Measurements from ENCODE around the gene CCDC85C.

DNA sequence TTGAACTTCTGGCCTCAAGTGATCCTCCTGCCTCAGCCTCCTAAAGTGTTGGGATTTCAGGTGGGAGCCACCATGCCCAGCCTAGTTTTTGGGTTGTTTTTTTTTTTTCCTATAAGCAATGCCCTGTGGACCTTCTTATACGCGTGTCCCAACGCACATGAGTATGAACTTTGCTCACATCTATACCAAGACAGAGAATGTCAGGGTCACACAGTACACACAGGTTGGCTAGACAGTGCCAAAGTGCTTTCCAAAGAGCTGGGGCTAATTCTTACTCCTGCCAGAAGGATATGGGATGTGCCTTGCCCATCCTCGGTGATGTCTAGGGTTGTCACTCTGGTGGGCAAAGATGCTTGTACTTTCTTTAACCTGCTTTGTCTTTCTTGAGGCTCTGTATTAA is 7.6 kb upstream of the CCDC85C start:
- TF ChIP-seq, protein P1, sequence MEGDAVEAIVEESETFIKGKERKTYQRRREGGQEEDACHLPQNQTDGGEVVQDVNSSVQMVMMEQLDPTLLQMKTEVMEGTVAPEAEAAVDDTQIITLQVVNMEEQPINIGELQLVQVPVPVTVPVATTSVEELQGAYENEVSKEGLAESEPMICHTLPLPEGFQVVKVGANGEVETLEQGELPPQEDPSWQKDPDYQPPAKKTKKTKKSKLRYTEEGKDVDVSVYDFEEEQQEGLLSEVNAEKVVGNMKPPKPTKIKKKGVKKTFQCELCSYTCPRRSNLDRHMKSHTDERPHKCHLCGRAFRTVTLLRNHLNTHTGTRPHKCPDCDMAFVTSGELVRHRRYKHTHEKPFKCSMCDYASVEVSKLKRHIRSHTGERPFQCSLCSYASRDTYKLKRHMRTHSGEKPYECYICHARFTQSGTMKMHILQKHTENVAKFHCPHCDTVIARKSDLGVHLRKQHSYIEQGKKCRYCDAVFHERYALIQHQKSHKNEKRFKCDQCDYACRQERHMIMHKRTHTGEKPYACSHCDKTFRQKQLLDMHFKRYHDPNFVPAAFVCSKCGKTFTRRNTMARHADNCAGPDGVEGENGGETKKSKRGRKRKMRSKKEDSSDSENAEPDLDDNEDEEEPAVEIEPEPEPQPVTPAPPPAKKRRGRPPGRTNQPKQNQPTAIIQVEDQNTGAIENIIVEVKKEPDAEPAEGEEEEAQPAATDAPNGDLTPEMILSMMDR (IDR thresholded peaks at IDR 0.05), result no peak
- TF ChIP-seq POLR2A (IDR thresholded peaks at IDR 0.05), result no peak

Measured in testis (tissue), 2 donors.